Middle frontal gyrus (tissue), 1 donor: ENCODE measurements around the gene LRRD1.
"Not testable (repeated sequence)": the region's sequence is repeated elsewhere in the genome, so short reads cannot be mapped to it uniquely, and the experiment has no call there.

Experiments used
- DNase-seq: peaks from one replicate; pipeline ENCODE4 v3.0.0-alpha.2; 2015; ENCODE audit warnings: low spot score; ENCODE audit errors: extremely low spot score

Gene LRRD1

GRCh38 chr7:92142791-92143190 lies 36.2 kb downstream of the LRRD1 start:
- DNase-seq, result not testable (repeated sequence)

- DNase-seq, result no peak
Measured at GRCh38 chr7:92141161-92141560, 37.8 kb downstream of the LRRD1 start.

GRCh38 chr7:92137557-92137956 lies 41.4 kb downstream of the LRRD1 start:
- DNase-seq, result no peak

- DNase-seq, result no peak
Measured at GRCh38 chr7:92135052-92135889, 43.7 kb downstream of the LRRD1 start.

GRCh38 chr7:92134271-92135051 lies 44.5 kb downstream of the LRRD1 start, which contains the start of gene CYP51A1:
TSS of gene CYP51A1 (minus strand) at chr7:92134477. CDS start at chr7:92134364, 113 bp downstream.
- peak; percentile 83 for DNase-seq

GRCh38 chr7:92133737-92134270 lies 45.1 kb downstream of the LRRD1 start:
- no peak for DNase-seq

- DNase-seq, result no peak
Measured at GRCh38 chr7:92133133-92133736, 45.7 kb downstream of the LRRD1 start.

GRCh38 chr7:92131764-92132330 lies 47.1 kb downstream of the LRRD1 start:
- DNase-seq, result no peak

- DNase-seq, result no peak
Measured at GRCh38 chr7:92131093-92131492, 47.8 kb downstream of the LRRD1 start.

GRCh38 chr7:92121681-92122080 lies 57.3 kb downstream of the LRRD1 start:
- DNase-seq, result no peak

- no peak for DNase-seq
Measured at GRCh38 chr7:92119213-92119759, 59.7 kb downstream of the LRRD1 start.

- no peak for DNase-seq
Measured at GRCh38 chr7:92116949-92117348, 62.0 kb downstream of the LRRD1 start.

- no peak for DNase-seq
Measured at GRCh38 chr7:92115821-92116220, 63.1 kb downstream of the LRRD1 start.

- DNase-seq, result no peak
Measured at GRCh38 chr7:92110857-92111256, 68.1 kb downstream of the LRRD1 start.

- no peak for DNase-seq
Measured at GRCh38 chr7:92108821-92109220, 70.1 kb downstream of the LRRD1 start.

GRCh38 chr7:92102862-92103261 lies 76.1 kb downstream of the LRRD1 start:
- not testable (repeated sequence) for DNase-seq

GRCh38 chr7:92100534-92100933 lies 78.4 kb downstream of the LRRD1 start:
- no peak for DNase-seq

GRCh38 chr7:92095380-92095779 lies 83.6 kb downstream of the LRRD1 start:
- DNase-seq, result no peak
